ENCODE measurements around the gene PACSIN2. TPM values are rescaled to one million over a fixed set of nuclear protein-coding genes. Genes with fewer than 3 reads are reported as not detected.

The PACSIN2 gene
- total and polyA plus RNA-seq, 5 donors from 2014 or later = 27.5 to 60.8 (median 34.9) TPM

DNA sequence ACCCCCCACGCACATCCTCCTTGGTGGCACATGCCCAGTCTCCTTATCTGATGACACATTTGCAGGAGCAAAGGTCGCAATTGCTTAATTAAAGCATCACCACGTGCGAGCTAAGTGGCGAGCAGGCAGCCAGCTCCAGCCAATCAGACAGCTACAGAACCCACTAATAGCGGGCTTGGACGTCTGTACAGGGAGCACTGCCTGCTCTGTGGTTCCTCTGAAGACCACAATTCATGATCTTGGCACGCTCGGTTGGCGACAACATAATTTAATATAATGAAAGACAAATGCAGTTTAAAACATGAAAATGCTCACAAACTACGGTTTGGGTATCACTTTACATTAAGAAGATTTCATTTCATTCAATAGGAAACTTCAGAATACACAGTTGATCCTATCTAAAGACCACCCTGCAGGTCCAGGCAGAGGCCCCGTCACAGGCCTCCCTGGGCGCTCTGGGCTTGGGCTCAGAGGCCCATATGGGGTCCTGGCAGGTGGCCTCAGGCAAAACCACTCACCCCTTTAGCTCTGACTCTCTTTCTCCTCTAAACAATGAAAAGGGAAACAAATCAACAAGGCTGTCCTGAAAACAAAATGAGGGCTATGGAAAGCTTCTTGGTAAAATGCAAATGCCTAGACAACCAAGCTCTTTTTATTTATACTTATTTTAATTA lies 10.4 kb downstream of the PACSIN2 start:
- peak overlapping the region in 1 of 4 donors; percentile 70 for H3K4me3 Mint-ChIP-seq
- H3K36me3 ChIP-seq (ENCODE audit: control insufficient read depth, insufficient read depth, low read length) = no peaks in the 10 kb centered on the region
- H3K27ac Mint-ChIP-seq = peak overlapping the region in 2 of 3 donors; percentile 18 to 64
- H3K4me1 ChIP-seq (ENCODE audit: control insufficient read depth, insufficient read depth, low read length, poor library complexity, severe bottlenecking) = peaks cover 42% of the 10 kb centered on the region
- peaks cover 45 to 99% (median 75%) of the 10 kb centered on the region in 4 donors for H3K4me1 Mint-ChIP-seq
- H3K9me3 Mint-ChIP-seq = no peaks in the 10 kb centered on the region
- H3K36me3 Mint-ChIP-seq = no peaks in the 10 kb centered on the region
- no peaks in the 10 kb centered on the region for H3K27me3 ChIP-seq (ENCODE audit: control insufficient read depth, insufficient read depth, low read length)
- H3K9me3 ChIP-seq (ENCODE audit: control insufficient read depth in 2 of 2, low read length in 2 of 2) = no peaks in the 10 kb centered on the region
- DNase-seq (peak in 1 of 3 donors; percentile 24), ATAC-seq (ENCODE audit: low read depth in 2 of 2) (peak; percentile 50 to 56)
- H3K27ac ChIP-seq (ENCODE audit: insufficient read depth, low read length, poor library complexity, severe bottlenecking) = no peak overlapping the region
- H3K4me3 ChIP-seq (ENCODE audit: low read depth, low read length) = no peak overlapping the region
- H3K27me3 Mint-ChIP-seq = no peaks in the 10 kb centered on the region

GRCh38 chr22:43002202-43002586 lies 12.8 kb downstream of the PACSIN2 start:
- Histone ChIP-seq H3K27me3 (ENCODE audit: control insufficient read depth, insufficient read depth, low read length) (no peaks in the 10 kb centered on the region), H3K27ac (ENCODE audit: insufficient read depth, low read length, poor library complexity, severe bottlenecking) (no peak overlapping the region), H3K36me3 (ENCODE audit: control insufficient read depth, insufficient read depth, low read length) (no peaks in the 10 kb centered on the region), H3K4me1 (ENCODE audit: control insufficient read depth, insufficient read depth, low read length, poor library complexity, severe bottlenecking) (peaks cover 46% of the 10 kb centered on the region), H3K9me3 (ENCODE audit: control insufficient read depth in 2 of 2, low read length in 2 of 2) (no peaks in the 10 kb centered on the region), H3K4me3 (ENCODE audit: low read depth, low read length) (no peak overlapping the region)
- peaks cover 7% of the 10 kb centered on the region for H3K36me3 Mint-ChIP-seq
- H3K4me3 Mint-ChIP-seq = peak overlapping the region in 1 of 4 donors; percentile 66
- peaks cover 0 to 1% (median 0%) of the 10 kb centered on the region in 7 donors for H3K9me3 Mint-ChIP-seq
- peaks cover 48 to 98% (median 76%) of the 10 kb centered on the region in 4 donors for H3K4me1 Mint-ChIP-seq
- DNase-seq = no peak
- peak overlapping the region in 2 of 3 donors; percentile 22 to 73 for H3K27ac Mint-ChIP-seq
- no peak for ATAC-seq (ENCODE audit: low read depth in 2 of 2)
- H3K27me3 Mint-ChIP-seq = no peaks in the 10 kb centered on the region

- no peak overlapping the region for H3K4me3 ChIP-seq (ENCODE audit: low read depth, low read length)
- DNase-seq (peak in 1 of 3 donors; percentile 32), ATAC-seq (ENCODE audit: low read depth in 2 of 2) (no peak)
- Mint-ChIP-seq H3K27me3 (no peaks in the 10 kb centered on the region), H3K4me1 (peaks cover 48 to 95% (median 74%) of the 10 kb centered on the region in 4 donors), H3K9me3 (peaks cover 0 to 1% (median 0%) of the 10 kb centered on the region in 7 donors), H3K36me3 (peaks cover 7% of the 10 kb centered on the region), H3K4me3 (peak overlapping the region; percentile 40 to 84 (median 57)), H3K27ac (peak overlapping the region; percentile 22 to 74 (median 73))
- no peaks in the 10 kb centered on the region for H3K36me3 ChIP-seq (ENCODE audit: control insufficient read depth, insufficient read depth, low read length)
- H3K4me1 ChIP-seq (ENCODE audit: control insufficient read depth, insufficient read depth, low read length, poor library complexity, severe bottlenecking) = peaks cover 46% of the 10 kb centered on the region
- no peaks in the 10 kb centered on the region for H3K27me3 ChIP-seq (ENCODE audit: control insufficient read depth, insufficient read depth, low read length)
- H3K27ac ChIP-seq (ENCODE audit: insufficient read depth, low read length, poor library complexity, severe bottlenecking) = no peak overlapping the region
- H3K9me3 ChIP-seq (ENCODE audit: control insufficient read depth in 2 of 2, low read length in 2 of 2) = no peaks in the 10 kb centered on the region
Observed at GRCh38 chr22:43001271-43002201, 13.4 kb downstream of the PACSIN2 start.

DNA sequence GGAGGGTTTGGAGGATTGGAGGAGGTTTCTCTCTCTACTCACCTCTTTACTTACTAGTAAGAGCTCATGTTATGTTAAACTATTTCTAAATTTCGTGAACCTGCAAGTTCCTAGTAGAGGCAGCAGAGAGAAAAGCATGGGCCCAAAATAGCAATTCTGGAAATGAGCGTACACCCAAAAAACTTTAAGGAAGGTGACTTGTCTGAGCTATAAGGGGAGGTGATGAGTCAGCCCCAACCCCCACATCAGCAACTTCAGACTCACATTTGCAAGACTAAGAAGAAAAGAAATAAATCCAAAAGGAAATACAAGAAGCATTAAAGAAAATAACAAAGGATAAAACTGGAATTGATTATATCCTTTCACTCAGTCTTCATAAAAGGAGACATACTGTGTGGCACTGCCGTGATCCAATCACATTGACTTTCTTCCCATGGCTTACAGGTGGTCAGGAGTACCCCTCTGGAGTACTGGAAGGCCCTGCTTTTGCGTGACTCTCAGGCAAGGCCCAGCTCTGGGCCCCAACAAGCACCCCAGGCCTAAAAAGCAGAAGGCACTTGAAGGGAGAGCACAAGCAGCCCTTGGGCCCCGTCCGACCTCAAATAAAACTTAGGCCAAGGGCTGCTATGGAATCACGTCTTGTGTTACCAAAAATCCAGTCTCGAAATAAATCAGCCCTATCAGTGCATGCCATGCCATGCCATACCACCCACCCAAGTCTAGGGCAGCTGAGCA lies 14.3 kb downstream of the PACSIN2 start:
- Mint-ChIP-seq H3K27ac (peak overlapping the region in 2 of 3 donors; percentile 22 to 84), H3K4me1 (peaks cover 48 to 90% (median 69%) of the 10 kb centered on the region in 4 donors)
- no peak for ATAC-seq (ENCODE audit: low read depth in 2 of 2)

DNA sequence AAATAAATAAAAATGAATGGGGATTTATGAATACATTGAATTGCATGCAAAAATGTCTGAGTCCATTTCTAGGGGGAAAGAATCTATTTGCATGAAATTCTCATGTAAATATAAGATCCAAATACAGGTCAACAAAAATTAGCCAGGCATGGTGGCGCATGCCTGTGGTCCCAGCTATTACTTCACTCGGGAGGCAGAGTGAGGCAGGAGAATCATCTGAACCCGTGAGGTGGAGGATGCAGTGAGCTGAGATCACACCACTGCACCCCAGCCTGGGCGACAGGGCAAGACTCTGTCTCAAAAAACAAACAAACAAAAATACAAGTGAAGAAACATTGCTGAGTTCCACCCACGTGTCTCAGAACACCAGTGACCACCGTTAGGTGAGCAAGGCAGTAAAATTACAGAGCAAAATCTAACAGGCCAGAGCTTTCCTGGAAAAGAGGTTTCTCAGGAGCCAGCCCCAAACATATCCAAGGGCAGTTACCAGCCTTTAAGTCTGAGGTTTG lies 17.3 kb downstream of the PACSIN2 start:
- peak overlapping the region in 2 of 4 donors; percentile 3 to 54 for H3K4me3 Mint-ChIP-seq
- ATAC-seq (ENCODE audit: low read depth in 2 of 2) = no peak
- H3K27ac ChIP-seq (ENCODE audit: insufficient read depth, low read length, poor library complexity, severe bottlenecking) = no peak overlapping the region

More for the DNA sequence above, 14.3 kb downstream of the PACSIN2 start:
- Histone ChIP-seq H3K4me3 (ENCODE audit: low read depth, low read length) (no peak overlapping the region), H3K27me3 (ENCODE audit: control insufficient read depth, insufficient read depth, low read length) (no peaks in the 10 kb centered on the region), H3K27ac (ENCODE audit: insufficient read depth, low read length, poor library complexity, severe bottlenecking) (no peak overlapping the region), H3K4me1 (ENCODE audit: control insufficient read depth, insufficient read depth, low read length, poor library complexity, severe bottlenecking) (peaks cover 45% of the 10 kb centered on the region), H3K9me3 (ENCODE audit: control insufficient read depth in 2 of 2, low read length in 2 of 2) (no peaks in the 10 kb centered on the region), H3K36me3 (ENCODE audit: control insufficient read depth, insufficient read depth, low read length) (no peaks in the 10 kb centered on the region)
- Mint-ChIP-seq H3K9me3 (peaks cover 0 to 1% (median 0%) of the 10 kb centered on the region in 7 donors), H3K4me3 (peak overlapping the region in 3 of 4 donors; percentile 4 to 22 (median 16)), H3K27me3 (no peaks in the 10 kb centered on the region), H3K36me3 (peaks cover 7% of the 10 kb centered on the region)
- peak in 1 of 3 donors; percentile 61 for DNase-seq

GRCh38 chr22:42996646-42997365 lies 18.1 kb downstream of the PACSIN2 start:
- Histone ChIP-seq H3K36me3 (ENCODE audit: control insufficient read depth, insufficient read depth, low read length) (peaks cover 8% of the 10 kb centered on the region), H3K9me3 (ENCODE audit: control insufficient read depth in 2 of 2, low read length in 2 of 2) (no peaks in the 10 kb centered on the region), H3K4me1 (ENCODE audit: control insufficient read depth, insufficient read depth, low read length, poor library complexity, severe bottlenecking) (peaks cover 23% of the 10 kb centered on the region), H3K27me3 (ENCODE audit: control insufficient read depth, insufficient read depth, low read length) (no peaks in the 10 kb centered on the region), H3K4me3 (ENCODE audit: low read depth, low read length) (no peak overlapping the region), H3K27ac (ENCODE audit: insufficient read depth, low read length, poor library complexity, severe bottlenecking) (no peak overlapping the region)
- DNase-seq (no peak), ATAC-seq (ENCODE audit: low read depth in 2 of 2) (no peak)
- Mint-ChIP-seq H3K27me3 (no peaks in the 10 kb centered on the region), H3K9me3 (peaks cover 0 to 2% (median 0%) of the 10 kb centered on the region in 7 donors), H3K36me3 (peaks cover 20% of the 10 kb centered on the region), H3K4me1 (peaks cover 26 to 75% (median 39%) of the 10 kb centered on the region in 4 donors), H3K27ac (no peak overlapping the region), H3K4me3 (no peak overlapping the region)

More for the DNA sequence above, 17.3 kb downstream of the PACSIN2 start:
- DNase-seq = no peak
- Histone ChIP-seq H3K9me3 (ENCODE audit: control insufficient read depth in 2 of 2, low read length in 2 of 2) (no peaks in the 10 kb centered on the region), H3K4me3 (ENCODE audit: low read depth, low read length) (no peak overlapping the region), H3K4me1 (ENCODE audit: control insufficient read depth, insufficient read depth, low read length, poor library complexity, severe bottlenecking) (peaks cover 32% of the 10 kb centered on the region), H3K27me3 (ENCODE audit: control insufficient read depth, insufficient read depth, low read length) (no peaks in the 10 kb centered on the region), H3K36me3 (ENCODE audit: control insufficient read depth, insufficient read depth, low read length) (peaks cover 8% of the 10 kb centered on the region)
- peaks cover 33 to 80% (median 46%) of the 10 kb centered on the region in 4 donors for H3K4me1 Mint-ChIP-seq
- H3K9me3 Mint-ChIP-seq = peaks cover 0 to 2% (median 0%) of the 10 kb centered on the region in 7 donors
- peak overlapping the region; percentile 67 to 83 (median 80) for H3K27ac Mint-ChIP-seq
- H3K27me3 Mint-ChIP-seq = no peaks in the 10 kb centered on the region
- H3K36me3 Mint-ChIP-seq = peaks cover 18% of the 10 kb centered on the region
